OCI-LY7 (cell line): Measurements from ENCODE around the gene TNS3.

Source experiments
- CTCF ChIP-seq: fragments of 200-600 bp; sonication (generic); conservative IDR thresholded peaks from 2 replicates; pipeline ENCODE4 v1.5.1; 2014; ENCODE audit warnings: mild to moderate bottlenecking, antibody characterized with exemption, low read length, moderate library complexity, mixed read lengths
- EZH2phosphoT487 ChIP-seq: fragments of 200-600 bp; sonication (generic); IDR thresholded peaks from 2 replicates; pipeline ENCODE4 v1.6.1; 2018; ENCODE audit warnings: low read depth, borderline replicate concordance, mild to moderate bottlenecking, mixed run types, antibody characterized with exemption, low read length, moderate library complexity, mixed read lengths

GRCh38 chr7:47377741-47378140 lies 204.2 kb downstream of the TNS3 start:
- TF ChIP-seq CTCF (no peak), EZH2phosphoT487 (no peak)
